Measurements from ENCODE around the gene ALG10. TPM values are rescaled to one million over a fixed set of nuclear protein-coding genes. Genes with fewer than 3 reads are reported as not detected.
"Not testable (repeated sequence)": the region's sequence is repeated elsewhere in the genome, so short reads cannot be mapped to it uniquely, and the experiment has no call there.

The ALG10 gene
- 9.1 and 11.1 TPM in 2 replicates for total RNA-seq (2012; rRNA removed)

GRCh38 chr12:34022079-34022830 is at the start of gene ALG10:
ALG10 (plus strand) TSS chr12:34022496; CDS start chr12:34022600, 104 bp downstream.
- Histone ChIP-seq H3K9me3 (replicated peaks; ENCODE audit: low read length) (no peaks in the 10 kb centered on the region), H3K4me3 (ENCODE audit: low read length) (peak within 1 kb of the TSS; percentile 87), H3K36me3 (ENCODE audit: insufficient read depth, low read length) (no peaks in the 10 kb centered on the region), H3K4me1 (ENCODE audit: control insufficient read depth, insufficient read depth, low read length) (no peaks in the 10 kb centered on the region), H3K9ac (ENCODE audit: low read depth, low read length) (peak within 1 kb of the TSS; percentile 92), H3K4me2 (ENCODE audit: low read length) (peak within 1 kb of the TSS; percentile 85), H3K27me3 (ENCODE audit: control insufficient read depth, insufficient read depth, low read length) (no peaks in the 10 kb centered on the region)

GRCh38 chr12:33972884-33973283 is 49.4 kb upstream of the ALG10 start:
- H3K4me2 ChIP-seq (ENCODE audit: low read length); H3K9me3 ChIP-seq (replicated peaks; ENCODE audit: low read length); H3K9ac ChIP-seq (ENCODE audit: low read depth, low read length); H3K36me3 ChIP-seq (ENCODE audit: insufficient read depth, low read length); H3K4me1 ChIP-seq (ENCODE audit: control insufficient read depth, insufficient read depth, low read length); H3K27me3 ChIP-seq (ENCODE audit: control insufficient read depth, insufficient read depth, low read length); H3K4me3 ChIP-seq (ENCODE audit: low read length): not testable (repeated sequence)

GRCh38 chr12:33977887-33978286 is 44.4 kb upstream of the ALG10 start:
- H3K4me3 ChIP-seq (ENCODE audit: low read length) = no peak overlapping the region
- no peaks in the 10 kb centered on the region for H3K4me1 ChIP-seq (ENCODE audit: control insufficient read depth, insufficient read depth, low read length)
- no peak overlapping the region for H3K4me2 ChIP-seq (ENCODE audit: low read length)
- H3K27me3 ChIP-seq (ENCODE audit: control insufficient read depth, insufficient read depth, low read length) = no peaks in the 10 kb centered on the region
- no peaks in the 10 kb centered on the region for H3K9me3 ChIP-seq (replicated peaks; ENCODE audit: low read length)
- no peak overlapping the region for H3K9ac ChIP-seq (ENCODE audit: low read depth, low read length)
- no peaks in the 10 kb centered on the region for H3K36me3 ChIP-seq (ENCODE audit: insufficient read depth, low read length)

- Histone ChIP-seq H3K9ac (ENCODE audit: low read depth, low read length) (no peak overlapping the region), H3K36me3 (ENCODE audit: insufficient read depth, low read length) (no peaks in the 10 kb centered on the region), H3K9me3 (replicated peaks; ENCODE audit: low read length) (no peaks in the 10 kb centered on the region), H3K4me1 (ENCODE audit: control insufficient read depth, insufficient read depth, low read length) (no peaks in the 10 kb centered on the region), H3K4me2 (ENCODE audit: low read length) (no peak overlapping the region), H3K4me3 (ENCODE audit: low read length) (no peak overlapping the region), H3K27me3 (ENCODE audit: control insufficient read depth, insufficient read depth, low read length) (no peaks in the 10 kb centered on the region)
Observed at GRCh38 chr12:33988197-33988805, 34.0 kb upstream of the ALG10 start.

GRCh38 chr12:33988913-33989312 is 33.4 kb upstream of the ALG10 start:
- H3K9ac ChIP-seq (ENCODE audit: low read depth, low read length) = no peak overlapping the region
- H3K36me3 ChIP-seq (ENCODE audit: insufficient read depth, low read length) = no peaks in the 10 kb centered on the region
- no peak overlapping the region for H3K4me2 ChIP-seq (ENCODE audit: low read length)
- no peak overlapping the region for H3K4me3 ChIP-seq (ENCODE audit: low read length)
- H3K4me1 ChIP-seq (ENCODE audit: control insufficient read depth, insufficient read depth, low read length) = no peaks in the 10 kb centered on the region
- no peaks in the 10 kb centered on the region for H3K27me3 ChIP-seq (ENCODE audit: control insufficient read depth, insufficient read depth, low read length)
- no peaks in the 10 kb centered on the region for H3K9me3 ChIP-seq (replicated peaks; ENCODE audit: low read length)

GRCh38 chr12:33994857-33995808 is 27.2 kb upstream of the ALG10 start:
- Histone ChIP-seq H3K9me3 (replicated peaks; ENCODE audit: low read length) (no peaks in the 10 kb centered on the region), H3K27me3 (ENCODE audit: control insufficient read depth, insufficient read depth, low read length) (no peaks in the 10 kb centered on the region), H3K4me1 (ENCODE audit: control insufficient read depth, insufficient read depth, low read length) (no peaks in the 10 kb centered on the region), H3K36me3 (ENCODE audit: insufficient read depth, low read length) (no peaks in the 10 kb centered on the region), H3K4me3 (ENCODE audit: low read length) (no peak overlapping the region), H3K4me2 (ENCODE audit: low read length) (no peak overlapping the region), H3K9ac (ENCODE audit: low read depth, low read length) (no peak overlapping the region)

GRCh38 chr12:34008835-34009234 is 13.5 kb upstream of the ALG10 start:
- H3K27me3 ChIP-seq (ENCODE audit: control insufficient read depth, insufficient read depth, low read length); H3K4me2 ChIP-seq (ENCODE audit: low read length); H3K4me1 ChIP-seq (ENCODE audit: control insufficient read depth, insufficient read depth, low read length); H3K9me3 ChIP-seq (replicated peaks; ENCODE audit: low read length); H3K9ac ChIP-seq (ENCODE audit: low read depth, low read length); H3K36me3 ChIP-seq (ENCODE audit: insufficient read depth, low read length); H3K4me3 ChIP-seq (ENCODE audit: low read length): not testable (repeated sequence)

GRCh38 chr12:34016361-34016760 is 5.9 kb upstream of the ALG10 start:
- H3K27me3 ChIP-seq (ENCODE audit: control insufficient read depth, insufficient read depth, low read length) = no peaks in the 10 kb centered on the region
- no peaks in the 10 kb centered on the region for H3K9me3 ChIP-seq (replicated peaks; ENCODE audit: low read length)
- no peaks in the 10 kb centered on the region for H3K36me3 ChIP-seq (ENCODE audit: insufficient read depth, low read length)
- no peak overlapping the region for H3K9ac ChIP-seq (ENCODE audit: low read depth, low read length)
- H3K4me3 ChIP-seq (ENCODE audit: low read length) = no peak overlapping the region
- H3K4me1 ChIP-seq (ENCODE audit: control insufficient read depth, insufficient read depth, low read length) = no peaks in the 10 kb centered on the region
- H3K4me2 ChIP-seq (ENCODE audit: low read length) = no peak overlapping the region

- Histone ChIP-seq H3K9ac (ENCODE audit: low read depth, low read length) (peak overlapping the region; percentile 78), H3K4me1 (ENCODE audit: control insufficient read depth, insufficient read depth, low read length) (no peaks in the 10 kb centered on the region), H3K4me2 (ENCODE audit: low read length) (peak overlapping the region; percentile 85), H3K4me3 (ENCODE audit: low read length) (no peak overlapping the region), H3K27me3 (ENCODE audit: control insufficient read depth, insufficient read depth, low read length) (no peaks in the 10 kb centered on the region), H3K36me3 (ENCODE audit: insufficient read depth, low read length) (no peaks in the 10 kb centered on the region), H3K9me3 (replicated peaks; ENCODE audit: low read length) (no peaks in the 10 kb centered on the region)
Observed at GRCh38 chr12:34021071-34021470, 1.2 kb upstream of the ALG10 start.

- H3K4me2 ChIP-seq (ENCODE audit: low read length); H3K4me3 ChIP-seq (ENCODE audit: low read length); H3K27me3 ChIP-seq (ENCODE audit: control insufficient read depth, insufficient read depth, low read length); H3K36me3 ChIP-seq (ENCODE audit: insufficient read depth, low read length); H3K9ac ChIP-seq (ENCODE audit: low read depth, low read length); H3K4me1 ChIP-seq (ENCODE audit: control insufficient read depth, insufficient read depth, low read length); H3K9me3 ChIP-seq (replicated peaks; ENCODE audit: low read length): not testable (repeated sequence)
Observed at GRCh38 chr12:34027661-34028060, 5.4 kb downstream of the ALG10 start.

GRCh38 chr12:34030591-34030990 is 8.3 kb downstream of the ALG10 start:
- H3K9me3 ChIP-seq (replicated peaks; ENCODE audit: low read length) = no peaks in the 10 kb centered on the region
- no peak overlapping the region for H3K4me3 ChIP-seq (ENCODE audit: low read length)
- H3K4me1 ChIP-seq (ENCODE audit: control insufficient read depth, insufficient read depth, low read length) = no peaks in the 10 kb centered on the region
- H3K9ac ChIP-seq (ENCODE audit: low read depth, low read length) = no peak overlapping the region
- H3K36me3 ChIP-seq (ENCODE audit: insufficient read depth, low read length) = no peaks in the 10 kb centered on the region
- H3K4me2 ChIP-seq (ENCODE audit: low read length) = no peak overlapping the region
- no peaks in the 10 kb centered on the region for H3K27me3 ChIP-seq (ENCODE audit: control insufficient read depth, insufficient read depth, low read length)
